GM19397 (cell line): ENCODE data around the gene UTF1.
"Not testable (repeated sequence)": the region's sequence is repeated elsewhere in the genome, so short reads cannot be mapped to it uniquely, and the experiment has no call there.

Experiments
- ATAC-seq: cut with Tn5 transposase; IDR thresholded peaks from one replicate; pipeline ENCODE4 v1.9.1; 2021; ENCODE audit warnings: mild to moderate bottlenecking, moderate library complexity; ENCODE audit not compliant: unreplicated experiment

The UTF1 gene

GRCh38 chr10:133225707-133226191 lies 4.3 kb upstream of the UTF1 start:
- no peak for ATAC-seq

- ATAC-seq, result no peak
Measured at GRCh38 chr10:133226251-133226808, 3.7 kb upstream of the UTF1 start.

GRCh38 chr10:133227256-133227655 lies 2.8 kb upstream of the UTF1 start:
- ATAC-seq, result no peak

- ATAC-seq, result no peak
Measured at GRCh38 chr10:133229265-133230043, 563 bp upstream of the UTF1 start.

GRCh38 chr10:133230387-133231195 lies 574 bp downstream of the UTF1 start:
- no peak for ATAC-seq

- ATAC-seq, result no peak
Measured at GRCh38 chr10:133231244-133231945, 1.4 kb downstream of the UTF1 start.

- no peak for ATAC-seq
Measured at GRCh38 chr10:133231946-133232574, 2.0 kb downstream of the UTF1 start.

- ATAC-seq, result not testable (repeated sequence)
Measured at GRCh38 chr10:133234796-133235195, 4.8 kb downstream of the UTF1 start.

GRCh38 chr10:133235265-133235855 lies 5.3 kb downstream of the UTF1 start:
- ATAC-seq, result no peak

GRCh38 chr10:133235932-133236331 lies 5.9 kb downstream of the UTF1 start:
- ATAC-seq, result no peak

GRCh38 chr10:133236401-133237240 lies 6.6 kb downstream of the UTF1 start:
- no peak for ATAC-seq

- no peak for ATAC-seq
Measured at GRCh38 chr10:133237241-133237587, 7.2 kb downstream of the UTF1 start.

GRCh38 chr10:133237588-133238465 lies 7.8 kb downstream of the UTF1 start, which contains the start of gene VENTX:
Gene VENTX, plus strand, starts transcription at chr10:133237855. Its CDS starts 60 bp downstream, at chr10:133237915.
- no peak for ATAC-seq

- ATAC-seq, result no peak
Measured at GRCh38 chr10:133238466-133238804, 8.4 kb downstream of the UTF1 start.

GRCh38 chr10:133239990-133240389 lies 10.0 kb downstream of the UTF1 start:
- ATAC-seq, result no peak

GRCh38 chr10:133241501-133242205 lies 11.6 kb downstream of the UTF1 start:
- no peak for ATAC-seq

- no peak for ATAC-seq
Measured at GRCh38 chr10:133242611-133243356, 12.8 kb downstream of the UTF1 start.
